Suprapubic skin (tissue), 4 donors: ENCODE data around the gene RCHY1. TPM values are rescaled to one million over a fixed set of nuclear protein-coding genes. Genes with fewer than 3 reads are reported as not detected.
"Not testable (repeated sequence)": the region's sequence is repeated elsewhere in the genome, so short reads cannot be mapped to it uniquely, and the experiment has no call there.

Experiments
- DNase-seq, 2 donors: peaks; one replicate each; pipeline ENCODE4 v3.0.0-alpha.2; 2019; ENCODE audit warnings: low spot score in 2 of 2
- H3K27ac ChIP-seq: fragments of 200-600 bp; sonication (generic); one replicate; pipeline ENCODE4 v1.5.1; 2019
- H3K27me3 ChIP-seq: fragments of 200-600 bp; sonication (generic); one replicate; pipeline ENCODE4 v1.5.1; 2019
- H3K36me3 ChIP-seq: fragments of 200-600 bp; sonication (generic); one replicate; pipeline ENCODE4 v1.5.1; 2019
- H3K4me1 ChIP-seq: fragments of 200-600 bp; sonication (generic); one replicate; pipeline ENCODE4 v1.5.1; 2019
- H3K4me3 ChIP-seq: fragments of 200-600 bp; sonication (generic); one replicate; pipeline ENCODE4 v1.5.1; 2019; ENCODE audit warnings: mild to moderate bottlenecking
- H3K9me3 ChIP-seq: fragments of 200-600 bp; sonication (generic); one replicate; pipeline ENCODE4 v1.5.1; 2019
- EP300 ChIP-seq: sonication (generic); formaldehyde crosslinking; IDR thresholded peaks from one replicate; pipeline ENCODE4 v1.6.1; 2017; ENCODE audit warnings: antibody characterized with exemption
- POLR2A ChIP-seq, 2 donors: fragments of 450-650 bp; IDR thresholded peaks; one replicate each; pipeline ENCODE4 v1.6.1; 2017; ENCODE audit warnings: antibody characterized with exemption in 2 of 2, mild to moderate bottlenecking in 2 of 2, moderate library complexity in 2 of 2
- POLR2AphosphoS5 ChIP-seq, 3 donors: sonication (generic); formaldehyde crosslinking; IDR thresholded peaks; one replicate each; pipeline ENCODE4 v1.6.1; 2017; ENCODE audit warnings: antibody characterized with exemption in 3 of 3
- WGBS: methylation state at CpG from one replicate; pipeline ENCODE4 v1.1.5; 2018; 5-methylcytosine and 5-hydroxymethylcytosine counted together
- total RNA-seq, 4 donors: library from RNA; depleted of rRNA; stranded (reverse); fragments of >200 nt; gene quantifications; one replicate each; pipeline ENCODE4 v1.1.0, GENCODE V29; 2016
- TF ChIP-seq, protein P1 (sequence below), 2 donors: fragments of 200-600 bp in 1 of 2; fragments of 450-650 bp in 1 of 2; sonication (generic) in 1 of 2; IDR thresholded peaks; one replicate each; pipeline ENCODE4 v1.5.1; 2016 to 2019; ENCODE audit warnings: antibody characterized with exemption in 2 of 2, mild to moderate bottlenecking in 1 of 2, moderate library complexity in 1 of 2

Gene RCHY1
- total RNA-seq, 4 donors from 2014 or later, result 11.4 to 24.2 (median 20.6) TPM

GRCh38 chr4:75542824-75543223, 28.6 kb upstream of the RCHY1 start:
- H3K27me3 ChIP-seq, result no peaks in the 10 kb centered on the region
- no peaks in the 10 kb centered on the region for H3K9me3 ChIP-seq
- DNase-seq, result no peak
- TF ChIP-seq EP300 (no peak), POLR2A (IDR thresholded peaks at IDR 0.05) (no peak), POLR2AphosphoS5 (IDR thresholded peaks at IDR 0.05) (no peak)
- TF ChIP-seq, protein P1, sequence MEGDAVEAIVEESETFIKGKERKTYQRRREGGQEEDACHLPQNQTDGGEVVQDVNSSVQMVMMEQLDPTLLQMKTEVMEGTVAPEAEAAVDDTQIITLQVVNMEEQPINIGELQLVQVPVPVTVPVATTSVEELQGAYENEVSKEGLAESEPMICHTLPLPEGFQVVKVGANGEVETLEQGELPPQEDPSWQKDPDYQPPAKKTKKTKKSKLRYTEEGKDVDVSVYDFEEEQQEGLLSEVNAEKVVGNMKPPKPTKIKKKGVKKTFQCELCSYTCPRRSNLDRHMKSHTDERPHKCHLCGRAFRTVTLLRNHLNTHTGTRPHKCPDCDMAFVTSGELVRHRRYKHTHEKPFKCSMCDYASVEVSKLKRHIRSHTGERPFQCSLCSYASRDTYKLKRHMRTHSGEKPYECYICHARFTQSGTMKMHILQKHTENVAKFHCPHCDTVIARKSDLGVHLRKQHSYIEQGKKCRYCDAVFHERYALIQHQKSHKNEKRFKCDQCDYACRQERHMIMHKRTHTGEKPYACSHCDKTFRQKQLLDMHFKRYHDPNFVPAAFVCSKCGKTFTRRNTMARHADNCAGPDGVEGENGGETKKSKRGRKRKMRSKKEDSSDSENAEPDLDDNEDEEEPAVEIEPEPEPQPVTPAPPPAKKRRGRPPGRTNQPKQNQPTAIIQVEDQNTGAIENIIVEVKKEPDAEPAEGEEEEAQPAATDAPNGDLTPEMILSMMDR (IDR thresholded peaks at IDR 0.05), result no peak
- no peak overlapping the region for H3K4me3 ChIP-seq
- no peaks in the 10 kb centered on the region for H3K4me1 ChIP-seq
- peaks cover 13% of the 10 kb centered on the region for H3K36me3 ChIP-seq
- H3K27ac ChIP-seq, result no peak overlapping the region

GRCh38 chr4:75537308-75537707, 23.1 kb upstream of the RCHY1 start:
- peaks cover 17% of the 10 kb centered on the region for H3K36me3 ChIP-seq
- DNase-seq, H3K9me3 ChIP-seq, H3K27me3 ChIP-seq, H3K27ac ChIP-seq, H3K4me1 ChIP-seq, H3K4me3 ChIP-seq: not testable (repeated sequence)
- WGBS, result 82% methylated on average over 6 of the region's 6 CpGs

DNA sequence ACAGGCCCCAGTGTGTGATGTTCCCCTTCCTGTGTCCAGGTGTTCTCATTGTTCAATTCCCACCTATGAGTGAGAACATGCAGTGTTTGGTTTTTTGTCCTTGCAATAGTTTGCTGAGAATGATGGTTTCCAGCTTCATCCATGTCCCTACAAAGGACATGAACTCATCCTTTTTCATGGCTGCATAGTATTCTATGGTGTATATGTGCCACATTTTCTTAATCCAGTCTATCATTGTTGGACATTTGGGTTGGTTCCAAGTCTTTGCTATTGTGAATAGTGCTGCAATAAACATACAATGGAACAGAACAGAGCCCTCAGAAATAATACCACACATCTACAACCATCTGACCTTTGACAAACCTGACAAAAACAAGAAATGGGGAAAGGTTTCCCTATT, 19.7 kb upstream of the RCHY1 start:
- H3K27ac ChIP-seq, H3K27me3 ChIP-seq, DNase-seq, H3K4me1 ChIP-seq, H3K9me3 ChIP-seq, H3K4me3 ChIP-seq: not testable (repeated sequence)
- H3K36me3 ChIP-seq, result peaks cover 42% of the 10 kb centered on the region

- not testable (repeated sequence) for H3K9me3 ChIP-seq, H3K27me3 ChIP-seq, H3K27ac ChIP-seq, DNase-seq, H3K4me1 ChIP-seq, H3K4me3 ChIP-seq
- WGBS, result 94% methylated on average over 4 of the region's 4 CpGs
- peaks cover 47% of the 10 kb centered on the region for H3K36me3 ChIP-seq
Measured at GRCh38 chr4:75533339-75533887, 19.2 kb upstream of the RCHY1 start.

DNA sequence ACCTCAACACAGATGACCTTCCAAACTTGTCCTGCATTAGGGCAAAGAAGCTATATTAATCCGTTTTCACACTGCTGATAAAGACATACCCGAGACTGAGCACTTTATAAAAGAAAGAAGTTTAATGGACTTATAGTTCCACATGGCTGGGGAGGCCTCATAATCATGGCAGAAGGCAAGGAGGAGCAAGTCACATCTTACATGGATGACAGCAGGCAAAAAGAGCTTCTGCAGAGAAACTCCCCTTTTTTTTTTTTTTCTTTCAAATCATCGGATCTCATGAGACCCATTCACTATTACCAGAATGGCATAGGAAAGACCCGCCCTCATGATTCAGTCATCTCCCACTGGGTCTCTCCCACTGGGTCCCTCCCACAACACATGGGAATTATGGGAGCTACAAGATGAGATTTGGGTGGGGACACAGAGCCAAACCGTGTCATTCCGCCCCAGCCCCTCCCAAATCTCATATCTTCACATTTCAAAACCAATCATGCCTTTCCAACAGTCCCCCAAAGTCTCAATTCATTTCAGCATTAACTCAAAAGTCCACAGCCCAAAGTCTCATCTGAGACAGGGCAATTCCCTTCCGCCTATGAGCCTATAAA, 17.4 kb upstream of the RCHY1 start:
- H3K27me3 ChIP-seq, DNase-seq, H3K4me3 ChIP-seq, H3K27ac ChIP-seq, H3K4me1 ChIP-seq, H3K9me3 ChIP-seq: not testable (repeated sequence)
- peaks cover 63% of the 10 kb centered on the region for H3K36me3 ChIP-seq
- 98% methylated on average over 7 of the region's 7 CpGs for WGBS

GRCh38 chr4:75530556-75531322, 16.5 kb upstream of the RCHY1 start:
- peaks cover 71% of the 10 kb centered on the region for H3K36me3 ChIP-seq
- TF ChIP-seq EP300, result no peak
- TF ChIP-seq POLR2A (IDR thresholded peaks at IDR 0.05), result no peak

GRCh38 chr4:75527482-75527881, 13.3 kb upstream of the RCHY1 start:
- Histone ChIP-seq H3K27me3 (no peaks in the 10 kb centered on the region), H3K9me3 (peaks cover 2% of the 10 kb centered on the region), H3K27ac (no peak overlapping the region), H3K36me3 (peaks cover 76% of the 10 kb centered on the region), H3K4me1 (no peaks in the 10 kb centered on the region), H3K4me3 (no peak overlapping the region)
- no peak for DNase-seq
- TF ChIP-seq POLR2A (IDR thresholded peaks at IDR 0.05) (no peak), EP300 (no peak), POLR2AphosphoS5 (IDR thresholded peaks at IDR 0.05) (no peak)
- TF ChIP-seq, protein P1 (IDR thresholded peaks at IDR 0.05), result no peak

More at GRCh38 chr4:75530556-75531322, 16.5 kb upstream of the RCHY1 start:
- H3K4me3 ChIP-seq, result no peak overlapping the region
- H3K27ac ChIP-seq, result no peak overlapping the region
- H3K27me3 ChIP-seq, result no peaks in the 10 kb centered on the region
- 97% methylated on average over 2 of the region's 2 CpGs for WGBS
- H3K4me1 ChIP-seq, result no peaks in the 10 kb centered on the region
- peaks cover 9% of the 10 kb centered on the region for H3K9me3 ChIP-seq
- DNase-seq, result no peak
